Spleen (tissue), 11 donors: ENCODE measurements around the gene HOMER1. TPM values are rescaled to one million over a fixed set of nuclear protein-coding genes. Genes with fewer than 3 reads are reported as not detected.

Experiments
- DNase-seq: peaks from one replicate; pipeline ENCODE4 v3.0.0-alpha.2; 2020
- H3K27ac ChIP-seq, 8 donors: fragments of 200-600 bp; sonication (generic) in 7 of 8; 1 replicate in 4 of 8; 2 replicates in 4 of 8; pipeline versions ENCODE4 v1.5.0 to v1.8.0; 2016 to 2021; ENCODE audit warnings: inconsistent platforms in 4 of 8, mild to moderate bottlenecking in 4 of 8, moderate library complexity in 1 of 8
- H3K27me3 ChIP-seq, 7 donors: fragments of 200-600 bp; sonication (generic) in 6 of 7; replicated peaks in 1 of 7; 1 replicate in 4 of 7; 2 replicates in 3 of 7; pipeline versions ENCODE4 v1.5.0 to v1.8.0; 2016 to 2021; ENCODE audit warnings: inconsistent platforms in 3 of 7, mild to moderate bottlenecking in 1 of 7
- H3K36me3 ChIP-seq, 6 donors: fragments of 200-600 bp; sonication (generic) in 5 of 6; 1 replicate in 4 of 6; 2 replicates in 2 of 6; pipeline versions ENCODE4 v1.5.0 to v1.8.0; 2016 to 2021; ENCODE audit warnings: inconsistent platforms in 2 of 6
- H3K4me1 ChIP-seq, 6 donors: fragments of 200-600 bp; sonication (generic) in 5 of 6; 1 replicate in 3 of 6; 2 replicates in 3 of 6; pipeline versions ENCODE4 v1.5.0 to v1.8.0; 2016 to 2021; ENCODE audit warnings: inconsistent platforms in 3 of 6
- H3K4me3 ChIP-seq, 8 donors: fragments of 200-600 bp; sonication (generic) in 7 of 8; 1 replicate in 4 of 8; 2 replicates in 4 of 8; pipeline versions ENCODE4 v1.5.0 to v1.8.0; 2016 to 2021; ENCODE audit warnings: inconsistent platforms in 4 of 8, mild to moderate bottlenecking in 4 of 8, moderate library complexity in 2 of 8
- H3K9me3 ChIP-seq, 8 donors: fragments of 200-600 bp; sonication (generic) in 7 of 8; 1 replicate in 4 of 8; 2 replicates in 4 of 8; pipeline versions ENCODE4 v1.5.0 to v1.8.0; 2016 to 2021; ENCODE audit warnings: inconsistent platforms in 4 of 8
- CTCF ChIP-seq, 11 experiments: fragments of 200-600 bp in 7 of 11; fragments of 450-650 bp in 4 of 11; sonication (generic) in 4 of 11; IDR thresholded peaks in 8 of 11; conservative IDR thresholded peaks in 3 of 11; 1 replicate in 7 of 11; 2 replicates in 4 of 11; pipeline versions ENCODE4 v1.4.0 to v1.8.0; 2016 to 2021; ENCODE audit warnings: antibody characterized with exemption in 11 of 11, inconsistent platforms in 4 of 11, mild to moderate bottlenecking in 1 of 11
- POLR2A ChIP-seq, 3 donors: fragments of 450-650 bp; IDR thresholded peaks; one replicate each; pipeline ENCODE4 v1.5.1; 2017; ENCODE audit warnings: antibody characterized with exemption in 3 of 3, mild to moderate bottlenecking in 1 of 3
- POLR2AphosphoS5 ChIP-seq, 3 donors: sonication (generic); formaldehyde crosslinking; IDR thresholded peaks; one replicate each; pipeline ENCODE4 v1.5.1; 2017; ENCODE audit warnings: antibody characterized with exemption in 3 of 3
- WGBS, 5 donors: extraction: QIAGEN DNeasy Blood & Tissue Kit in 3 of 5; methylation state at CpG; one replicate each; pipeline versions ENCODE4 v1.1.5 to v1.1.7; 2013 to 2018; 5-methylcytosine and 5-hydroxymethylcytosine counted together
- intact Hi-C: fragments of 100-400 bp; cut with DNase I; formaldehyde crosslinking; loops from one replicate; pipeline ENCODE4 v1.15.0; 2023; ENCODE audit warnings: low total_unique reads
- polyA plus RNA-seq, 3 donors: library from polyadenylated mRNA; stranded (reverse); fragments of 200-250 nt; gene quantifications; one replicate each; pipeline ENCODE4 v1.2.1, GENCODE V29; 2013
- total RNA-seq, 7 donors: library from RNA; depleted of rRNA in 3 of 7; stranded (reverse); fragments of >200 nt in 3 of 7; fragmentation: NEBNext Ultra II Directional in 4 of 7; extraction: Animal tissue kit (Norgen Biotek cat#: 25700) in 4 of 7; gene quantifications; one replicate each; pipeline versions ENCODE4 v1.1.0 to v1.2.1, GENCODE V29; 2016 to 2021
- donor health status: healthy with polysubstance abuse.
- donor health status: DM: no; HTN: no; CAD: no; lungs with moderate emphysema.
- donor health status: DM: no; HTN: no; CAD: no.
- donor health status: Bipolar disorder and iron deficiency.
- donor health status: healthy.
- donor health status: DM: no; HTN: no; CAD: no.
- donor health status: DM: yes; HTN: yes; CAD: no.

HOMER1 gene
- total and polyA plus RNA-seq, 10 donors, result 0.39 to 5.2 (median 2.4) TPM

- 17 to 28% (median 24%) methylated on average over 11 of the region's 11 CpGs for WGBS, 5 donors
- Histone ChIP-seq H3K27me3 (peaks cover 8 to 62% (median 31%) of the 10 kb centered on the region in 7 donors), H3K27ac (no peak overlapping the region)
Measured at GRCh38 chr5:79512049-79512448, 1.9 kb downstream of the HOMER1 start.

GRCh38 chr5:79510638-79511037, 3.3 kb downstream of the HOMER1 start:
- H3K36me3 ChIP-seq, result no peaks in the 10 kb centered on the region
- intact Hi-C loops, result no loop called here
- WGBS, 5 donors, result 85 to 98% (median 95%) methylated on average over 3 to 6 of the region's 6 CpGs
- TF ChIP-seq POLR2A (IDR thresholded peaks at IDR 0.05) (no peak), CTCF (IDR thresholded peaks at IDR 0.05 in 8 of 11, conservative IDR thresholded peaks at IDR 0.05 in 3 of 11) (no peak), POLR2AphosphoS5 (IDR thresholded peaks at IDR 0.05) (no peak)
- no peaks in the 10 kb centered on the region for H3K9me3 ChIP-seq
- H3K27me3 ChIP-seq, result peaks cover 8 to 62% (median 31%) of the 10 kb centered on the region in 7 donors
- peaks cover 10 to 30% (median 22%) of the 10 kb centered on the region in 6 donors for H3K4me1 ChIP-seq
- H3K4me3 ChIP-seq, result no peak overlapping the region
- no peak overlapping the region for H3K27ac ChIP-seq
- DNase-seq, result no peak

More at GRCh38 chr5:79512049-79512448, 1.9 kb downstream of the HOMER1 start:
- TF ChIP-seq CTCF (IDR thresholded peaks at IDR 0.05 in 8 of 11, conservative IDR thresholded peaks at IDR 0.05 in 3 of 11) (no peak), POLR2AphosphoS5 (IDR thresholded peaks at IDR 0.05) (no peak), POLR2A (IDR thresholded peaks at IDR 0.05) (no peak)
- Histone ChIP-seq H3K4me3 (peak overlapping the region in 1 of 8 donors; percentile 96), H3K4me1 (peaks cover 10 to 30% (median 22%) of the 10 kb centered on the region in 6 donors), H3K9me3 (no peaks in the 10 kb centered on the region), H3K36me3 (no peaks in the 10 kb centered on the region)
- intact Hi-C loops, result no loop called here
- no peak for DNase-seq

- H3K27me3 ChIP-seq, result peaks cover 8 to 57% (median 31%) of the 10 kb centered on the region in 7 donors
- no peak overlapping the region for H3K27ac ChIP-seq
- DNase-seq, result no peak
- H3K9me3 ChIP-seq, result no peaks in the 10 kb centered on the region
- peaks cover 10 to 23% (median 19%) of the 10 kb centered on the region in 6 donors for H3K4me1 ChIP-seq
- TF ChIP-seq POLR2AphosphoS5 (IDR thresholded peaks at IDR 0.05) (no peak), POLR2A (IDR thresholded peaks at IDR 0.05) (no peak), CTCF (IDR thresholded peaks at IDR 0.05 in 8 of 11, conservative IDR thresholded peaks at IDR 0.05 in 3 of 11) (no peak)
- WGBS, 5 donors, result 84 to 96% (median 88%) methylated on average over 1 of the region's 1 CpG
- intact Hi-C loops, result no loop called here
- no peak overlapping the region for H3K4me3 ChIP-seq
- H3K36me3 ChIP-seq, result no peaks in the 10 kb centered on the region
Measured at GRCh38 chr5:79509244-79509885, 4.6 kb downstream of the HOMER1 start.

- Histone ChIP-seq H3K36me3 (no peaks in the 10 kb centered on the region), H3K27me3 (peaks cover 8 to 51% (median 31%) of the 10 kb centered on the region in 7 donors), H3K9me3 (no peaks in the 10 kb centered on the region), H3K4me1 (peaks cover 10 to 23% (median 19%) of the 10 kb centered on the region in 6 donors), H3K27ac (no peak overlapping the region), H3K4me3 (no peak overlapping the region)
- WGBS, 5 donors, result 92 to 98% (median 95%) methylated on average over 2 of the region's 2 CpGs
- intact Hi-C loops, result no loop called here
- no peak for TF ChIP-seq POLR2AphosphoS5 (IDR thresholded peaks at IDR 0.05)
- no peak for TF ChIP-seq CTCF (IDR thresholded peaks at IDR 0.05 in 8 of 11, conservative IDR thresholded peaks at IDR 0.05 in 3 of 11)
- no peak for TF ChIP-seq POLR2A (IDR thresholded peaks at IDR 0.05)
- DNase-seq, result no peak
Measured at GRCh38 chr5:79508794-79509193, 5.1 kb downstream of the HOMER1 start.
